GM18502 (cell line): ENCODE measurements around the gene MIA2.
A peak's percentile ranks its signal among the peaks of the same experiment; 100 is the strongest.

Experiments
- ATAC-seq: cut with Tn5 transposase; IDR thresholded peaks from one replicate; pipeline ENCODE4 v1.9.1; 2021; ENCODE audit warnings: mild to moderate bottlenecking; ENCODE audit not compliant: unreplicated experiment, poor library complexity

Gene MIA2

DNA sequence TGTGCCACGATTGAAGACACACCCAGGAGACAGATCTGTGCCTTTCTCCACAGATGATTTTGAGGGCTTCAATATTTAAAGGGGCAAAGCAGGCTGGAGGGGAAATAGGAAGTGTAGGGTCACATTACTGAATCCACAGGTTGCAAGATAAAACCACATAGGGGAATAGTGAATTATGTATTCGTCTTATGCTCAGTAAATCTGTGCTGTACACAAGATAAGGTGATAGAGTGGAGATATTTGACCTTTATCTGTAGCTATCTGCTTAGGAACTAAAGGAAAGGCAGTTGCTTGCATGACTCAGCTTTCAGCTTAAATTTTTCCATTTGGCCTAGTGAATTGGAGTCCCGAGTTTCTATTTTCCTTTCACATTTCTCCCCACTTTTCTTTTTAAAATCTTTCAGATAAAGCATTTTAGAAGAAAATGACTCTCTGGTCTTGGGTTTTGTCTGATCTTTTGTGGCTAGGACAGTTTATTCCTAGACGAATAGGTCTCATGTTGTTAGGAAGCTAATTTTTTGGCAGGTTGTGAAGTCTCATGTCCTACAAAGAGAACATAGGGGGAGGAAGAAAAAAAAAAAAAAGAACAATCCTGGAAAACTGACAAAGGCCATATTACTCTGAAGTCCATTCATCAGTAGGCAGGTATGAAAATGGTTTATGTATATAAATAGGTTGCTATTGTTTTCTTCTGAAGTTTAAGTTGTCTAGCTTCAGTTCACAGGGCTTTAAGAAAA lies 143.1 kb downstream of the MIA2 start:
- no peak for ATAC-seq

DNA sequence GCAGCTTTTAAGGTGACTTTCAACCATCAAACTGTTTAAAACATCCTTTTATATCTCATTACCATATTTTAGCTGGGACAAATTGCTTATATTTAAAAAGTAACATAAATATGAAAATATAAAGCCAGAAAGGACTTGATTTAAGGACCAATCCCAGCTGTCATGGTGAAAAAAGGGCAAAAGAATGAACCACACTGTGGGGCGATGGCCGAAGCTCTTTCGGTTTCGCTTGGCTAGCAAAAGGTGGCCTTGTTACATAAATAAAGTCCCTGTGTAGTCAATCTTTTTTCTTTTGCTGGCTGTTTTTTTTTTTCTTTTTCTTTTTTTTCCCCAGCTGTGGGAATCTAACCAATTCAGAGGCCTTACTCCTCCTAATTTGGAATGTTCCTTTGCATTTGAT lies 147.7 kb downstream of the MIA2 start:
- no peak for ATAC-seq

- ATAC-seq: no peak
Observed at GRCh38 chr14:39382463-39382862, 148.7 kb downstream of the MIA2 start.

DNA sequence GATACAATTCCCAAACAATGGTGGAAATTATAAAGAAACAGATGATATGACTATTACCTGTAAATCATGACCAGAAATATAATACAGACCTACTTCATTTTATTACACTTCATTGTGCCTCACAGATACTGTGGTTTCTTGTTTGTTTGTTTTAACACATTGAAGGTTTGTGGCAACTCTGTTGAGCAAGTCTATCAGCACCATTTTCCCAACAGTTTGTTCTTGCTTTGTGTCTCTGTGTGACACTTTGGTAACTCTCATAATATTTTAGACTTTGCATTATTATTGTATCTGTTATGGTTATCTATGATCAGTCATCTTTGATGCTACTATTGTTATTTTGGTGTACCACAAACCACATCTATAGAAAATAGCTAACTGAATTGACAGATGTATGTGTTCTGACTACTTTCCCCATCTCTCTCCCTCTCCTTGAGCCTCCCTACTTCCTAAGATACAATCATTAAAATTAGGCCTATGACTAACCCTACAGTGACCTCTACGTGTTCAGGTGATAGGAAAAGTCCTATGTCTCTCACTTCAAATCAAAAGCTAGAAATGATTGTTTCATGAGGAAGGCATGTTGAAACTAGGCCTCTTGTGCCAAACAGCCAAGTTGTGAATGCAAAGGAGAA lies 149.4 kb downstream of the MIA2 start:
- ATAC-seq: peak; percentile 60

- ATAC-seq: no peak
Observed at GRCh38 chr14:39383741-39384140, 150.0 kb downstream of the MIA2 start.

- no peak for ATAC-seq
Observed at GRCh38 chr14:39384177-39384576, 150.5 kb downstream of the MIA2 start.

DNA sequence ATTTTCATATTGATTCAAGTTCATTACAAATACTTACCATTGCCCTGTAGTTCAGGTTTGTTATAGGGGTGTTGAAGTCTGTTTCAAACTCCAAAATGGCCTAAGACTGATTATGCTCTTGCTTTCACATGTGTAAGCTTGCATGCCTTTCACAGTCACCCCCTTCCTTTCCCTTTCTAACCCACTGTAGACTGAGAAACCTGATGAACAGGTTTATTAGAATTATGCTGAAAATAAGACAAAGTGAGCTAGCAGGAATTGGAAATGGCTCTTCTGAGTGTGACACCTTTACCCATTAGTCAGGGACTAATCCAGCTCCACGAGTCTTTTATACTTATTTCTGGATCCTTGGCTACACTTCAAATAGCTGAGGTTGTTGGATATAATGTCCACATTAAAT lies 159.6 kb downstream of the MIA2 start:
- ATAC-seq: no peak

DNA sequence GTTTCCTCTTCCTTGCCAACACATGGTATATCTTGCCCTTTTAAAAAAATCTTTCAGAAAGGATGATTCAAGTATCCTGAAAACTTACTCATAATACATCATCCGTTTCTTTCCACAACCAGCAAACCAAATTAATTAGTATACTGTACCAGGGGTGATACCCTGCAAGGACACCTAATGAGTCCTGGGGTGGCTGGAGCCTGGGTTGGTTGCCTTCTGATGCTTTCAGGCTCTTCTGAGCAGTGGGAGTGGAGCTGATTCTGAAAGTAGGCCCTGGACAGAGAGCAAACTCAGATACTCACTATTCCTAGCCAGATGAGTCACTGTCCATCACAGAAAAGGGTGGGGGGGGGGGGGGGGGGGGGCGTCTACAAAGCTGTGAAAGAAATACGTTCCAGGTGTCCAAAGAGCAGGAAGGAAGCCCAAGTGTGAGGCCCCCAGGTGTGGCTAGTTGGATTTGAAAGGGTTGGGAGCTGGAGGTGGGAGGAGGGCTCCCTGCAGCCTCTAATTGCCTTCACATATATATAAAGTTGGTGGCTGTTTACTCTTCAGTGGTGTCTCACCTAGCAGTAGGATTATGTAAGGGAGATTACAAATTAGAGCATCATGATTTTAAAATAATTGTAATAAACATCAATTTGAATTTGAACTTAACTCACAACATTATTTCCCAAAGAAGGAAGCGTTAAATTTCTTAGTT lies 162.0 kb downstream of the MIA2 start:
- ATAC-seq: no peak

GRCh38 chr14:39396448-39396847 lies 162.7 kb downstream of the MIA2 start:
- ATAC-seq: no peak

- no peak for ATAC-seq
Observed at GRCh38 chr14:39398382-39398781, 164.7 kb downstream of the MIA2 start.

DNA sequence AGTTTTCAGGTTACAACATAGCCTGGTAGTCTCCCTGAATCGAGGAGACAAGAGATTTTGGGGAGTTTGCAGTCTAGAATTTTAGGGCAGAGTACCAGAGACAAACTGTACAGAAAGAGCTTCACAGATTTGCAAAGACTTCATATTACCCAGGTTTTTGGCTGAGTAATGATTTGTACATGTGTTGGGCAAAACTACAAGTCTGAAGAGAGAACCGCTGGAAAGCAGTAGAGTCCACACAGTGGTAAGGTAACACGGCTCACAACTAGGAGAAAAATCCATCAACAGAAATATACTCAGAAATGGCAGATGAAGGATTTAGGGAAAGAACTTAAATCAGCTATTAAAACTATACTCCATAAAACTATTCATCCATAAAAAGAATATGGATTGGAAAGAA lies 172.8 kb downstream of the MIA2 start:
- no peak for ATAC-seq

DNA sequence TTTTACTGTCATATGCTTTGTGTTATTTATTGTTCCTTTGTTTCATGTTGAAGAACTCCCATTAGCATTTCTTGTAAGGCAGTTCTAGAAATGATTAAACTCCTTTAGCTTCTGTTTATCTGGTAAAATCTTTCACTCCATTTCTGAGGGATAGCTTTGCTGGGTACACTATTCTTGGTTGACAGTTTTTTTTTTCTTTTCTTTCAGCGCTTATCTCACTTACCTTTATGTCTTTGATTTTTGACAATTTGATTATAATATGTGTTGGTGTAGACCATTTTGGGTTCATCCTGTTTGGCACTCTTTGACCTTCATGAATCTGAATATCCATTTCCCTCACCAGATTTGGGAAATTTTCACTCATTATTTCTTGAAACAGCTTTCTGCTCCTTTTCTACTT lies 182.4 kb downstream of the MIA2 start:
- no peak for ATAC-seq

DNA sequence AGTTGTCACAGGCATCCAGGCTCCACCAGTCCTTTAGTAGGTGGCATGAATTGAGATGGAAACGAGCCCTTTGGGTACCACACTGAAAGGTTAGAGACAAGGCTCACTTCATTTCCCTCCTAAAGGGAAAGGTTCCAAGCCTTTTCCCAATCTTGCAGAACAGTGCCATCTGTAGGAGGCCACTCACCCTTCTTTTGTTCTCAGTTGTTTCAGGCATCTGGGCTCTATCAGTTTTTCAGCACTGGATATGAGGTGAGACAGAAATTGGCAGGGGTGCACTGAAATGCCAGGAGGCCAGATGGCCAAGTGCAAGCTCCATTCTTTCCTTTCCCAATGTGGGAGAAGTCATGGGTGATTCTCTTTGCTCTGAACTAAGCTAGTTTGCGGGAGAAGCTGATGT lies 183.3 kb downstream of the MIA2 start:
- ATAC-seq: no peak

GRCh38 chr14:39419272-39419671 lies 185.6 kb downstream of the MIA2 start:
- ATAC-seq: no peak

DNA sequence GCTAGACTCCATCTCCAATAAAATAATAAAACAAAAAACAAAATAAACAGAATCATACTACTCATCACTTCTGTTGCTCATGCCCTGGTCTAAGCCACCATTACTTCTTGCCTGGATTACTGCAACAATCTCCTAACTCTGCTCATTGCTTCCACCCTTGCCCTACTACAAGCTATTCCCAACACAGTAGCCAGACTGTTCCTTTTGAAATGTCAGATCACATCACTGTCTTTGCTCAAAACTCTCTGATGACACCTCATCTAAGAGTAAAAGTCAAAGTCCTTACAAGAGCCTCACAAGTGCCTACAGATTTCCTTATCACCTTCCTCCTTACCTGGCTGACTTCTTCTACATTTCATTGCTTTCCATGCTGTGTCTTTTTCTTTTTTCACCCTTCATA lies 188.5 kb downstream of the MIA2 start:
- ATAC-seq: no peak

GRCh38 chr14:39423793-39424192 lies 190.1 kb downstream of the MIA2 start:
- no peak for ATAC-seq

DNA sequence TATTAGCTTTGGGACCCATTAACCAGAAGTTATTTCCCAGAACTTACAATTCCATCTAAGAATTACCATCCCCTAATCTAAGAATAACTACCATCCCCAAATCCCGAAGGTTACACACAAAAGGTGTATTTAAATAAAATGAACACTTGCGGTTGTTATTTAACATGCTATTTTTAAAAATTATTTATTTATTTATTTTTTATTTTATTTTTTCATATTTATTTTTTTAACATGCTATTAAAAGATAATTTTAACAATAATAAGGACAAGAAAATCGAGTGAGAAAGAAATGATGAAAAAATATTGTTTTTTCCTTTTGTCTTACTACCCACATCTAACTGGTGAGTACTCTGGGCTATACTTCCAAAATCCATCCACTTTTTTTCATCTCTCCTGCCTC lies 192.2 kb downstream of the MIA2 start:
- no peak for ATAC-seq

GRCh38 chr14:39426605-39427004 lies 192.9 kb downstream of the MIA2 start:
- ATAC-seq: no peak

DNA sequence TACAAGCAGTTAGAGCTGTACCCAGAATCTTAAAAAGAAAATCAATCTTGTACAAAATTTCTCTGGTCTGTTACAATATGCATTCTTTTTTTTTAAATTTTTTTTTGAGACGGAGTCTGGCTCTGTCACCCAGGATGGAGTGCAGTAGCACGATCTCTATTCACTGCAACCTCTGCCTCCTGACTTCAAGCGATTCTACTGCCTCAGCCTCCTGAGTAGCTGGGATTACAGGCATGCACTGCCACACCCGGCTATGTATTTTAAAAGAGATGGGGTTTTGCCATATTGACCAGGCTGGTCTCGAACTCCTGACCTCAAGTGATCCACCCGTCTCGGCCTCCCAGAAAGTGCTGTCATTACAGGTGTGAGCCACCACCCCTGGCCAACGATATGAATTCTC lies 194.4 kb downstream of the MIA2 start:
- no peak for ATAC-seq

- peak; percentile 1 for ATAC-seq
Observed at GRCh38 chr14:39430762-39431415, 197.2 kb downstream of the MIA2 start.
